Uterus (tissue), 2 donors: ENCODE data around the gene PITPNB.

Source experiments
- POLR2A ChIP-seq, 2 donors: fragments of 450-650 bp; IDR thresholded peaks; one replicate each; pipeline ENCODE4 v1.6.1; 2016; ENCODE audit warnings: antibody characterized with exemption in 2 of 2, mild to moderate bottlenecking in 1 of 2, moderate library complexity in 1 of 2
- TF ChIP-seq, protein P1 (sequence below), 4 experiments: fragments of 200-600 bp in 2 of 4; fragments of 450-650 bp in 2 of 4; sonication (generic) in 2 of 4; IDR thresholded peaks; one replicate each; pipeline ENCODE4 v1.5.1; 2016 to 2019; ENCODE audit warnings: antibody characterized with exemption in 4 of 4, mild to moderate bottlenecking in 2 of 4, moderate library complexity in 1 of 4

DNA sequence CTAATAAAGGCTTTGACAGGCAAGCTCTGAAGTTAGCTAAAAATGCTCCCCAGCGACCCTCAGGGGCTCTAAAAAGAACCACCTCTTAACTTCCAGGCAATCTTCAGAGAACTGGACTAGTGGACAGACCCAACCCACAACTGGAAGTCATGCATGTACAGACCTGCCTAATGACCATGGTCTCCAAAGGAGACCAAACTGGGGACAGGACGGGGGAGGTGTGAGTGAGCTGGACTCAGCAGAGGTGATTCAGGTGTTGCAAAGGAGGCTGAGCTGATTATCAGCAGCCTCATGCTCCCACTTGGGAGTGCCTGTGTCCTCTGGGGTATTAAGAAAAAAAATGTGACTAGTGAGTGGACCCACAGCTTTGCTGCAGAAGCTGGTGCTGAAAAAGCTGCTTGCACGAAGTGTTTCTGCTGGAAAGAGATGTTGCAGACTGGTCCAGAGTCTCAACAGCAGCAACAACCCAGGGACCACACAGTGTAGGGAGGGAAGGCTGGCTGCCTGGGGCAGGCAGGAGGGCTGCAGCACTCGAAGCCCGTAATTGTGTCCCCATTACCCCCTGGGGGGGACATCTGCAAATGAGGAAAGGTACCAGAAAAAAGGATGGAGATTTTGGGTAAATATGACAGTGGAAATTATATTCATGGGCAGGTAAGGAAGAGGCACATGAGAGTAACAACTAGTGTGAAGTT is 35.3 kb downstream of the PITPNB start:
- TF ChIP-seq, protein P1, sequence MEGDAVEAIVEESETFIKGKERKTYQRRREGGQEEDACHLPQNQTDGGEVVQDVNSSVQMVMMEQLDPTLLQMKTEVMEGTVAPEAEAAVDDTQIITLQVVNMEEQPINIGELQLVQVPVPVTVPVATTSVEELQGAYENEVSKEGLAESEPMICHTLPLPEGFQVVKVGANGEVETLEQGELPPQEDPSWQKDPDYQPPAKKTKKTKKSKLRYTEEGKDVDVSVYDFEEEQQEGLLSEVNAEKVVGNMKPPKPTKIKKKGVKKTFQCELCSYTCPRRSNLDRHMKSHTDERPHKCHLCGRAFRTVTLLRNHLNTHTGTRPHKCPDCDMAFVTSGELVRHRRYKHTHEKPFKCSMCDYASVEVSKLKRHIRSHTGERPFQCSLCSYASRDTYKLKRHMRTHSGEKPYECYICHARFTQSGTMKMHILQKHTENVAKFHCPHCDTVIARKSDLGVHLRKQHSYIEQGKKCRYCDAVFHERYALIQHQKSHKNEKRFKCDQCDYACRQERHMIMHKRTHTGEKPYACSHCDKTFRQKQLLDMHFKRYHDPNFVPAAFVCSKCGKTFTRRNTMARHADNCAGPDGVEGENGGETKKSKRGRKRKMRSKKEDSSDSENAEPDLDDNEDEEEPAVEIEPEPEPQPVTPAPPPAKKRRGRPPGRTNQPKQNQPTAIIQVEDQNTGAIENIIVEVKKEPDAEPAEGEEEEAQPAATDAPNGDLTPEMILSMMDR (IDR thresholded peaks at IDR 0.05): no peak
- no peak for TF ChIP-seq POLR2A (IDR thresholded peaks at IDR 0.05)
